H9 (cell line): ENCODE measurements around the gene ARNT2. TPM values are rescaled to one million over a fixed set of nuclear protein-coding genes. Genes with fewer than 3 reads are reported as not detected.

Experiments used
- DNase-seq: peaks from one replicate; pipeline ENCODE4 v3.0.0-alpha.2; 2017
- H2AFZ ChIP-seq: one replicate; pipeline ENCODE4 v1.6.1; 2013; ENCODE audit warnings: mild to moderate bottlenecking, low read length, control low read depth, moderate library complexity
- H2AK5ac ChIP-seq: 2 replicates; pipeline ENCODE4 v1.6.1; 2013; ENCODE audit warnings: low read length, control low read depth, mixed read lengths; ENCODE audit not compliant: insufficient read length
- H2BK120ac ChIP-seq: one replicate; pipeline ENCODE4 v1.6.1; 2013; ENCODE audit warnings: low read depth, mild to moderate bottlenecking, low read length, control low read depth, inconsistent platforms; ENCODE audit not compliant: poor library complexity, severe bottlenecking
- H2BK12ac ChIP-seq: 2 replicates; pipeline ENCODE4 v1.6.1; 2013; ENCODE audit warnings: low read length, control low read depth, mixed read lengths, low read depth; ENCODE audit not compliant: insufficient read length
- H2BK15ac ChIP-seq: 2 replicates; pipeline ENCODE4 v1.6.1; 2013; ENCODE audit warnings: low read depth, low read length, control low read depth
- H2BK20ac ChIP-seq: one replicate; pipeline ENCODE4 v1.6.1; 2013; ENCODE audit warnings: low read depth, mild to moderate bottlenecking, low read length, control low read depth, inconsistent platforms; ENCODE audit not compliant: poor library complexity, severe bottlenecking
- H2BK5ac ChIP-seq: 2 replicates; pipeline ENCODE4 v1.6.1; 2013; ENCODE audit warnings: low read length, control low read depth, mixed read lengths; ENCODE audit not compliant: insufficient read length
- H3K14ac ChIP-seq: 2 replicates; pipeline ENCODE4 v1.6.1; 2013; ENCODE audit warnings: low read length, control low read depth; ENCODE audit not compliant: insufficient read depth
- H3K18ac ChIP-seq: 2 replicates; pipeline ENCODE4 v1.6.1; 2013; ENCODE audit warnings: low read depth, mild to moderate bottlenecking, mixed read lengths, low read length, control low read depth; ENCODE audit not compliant: insufficient read length
- H3K23ac ChIP-seq: 2 replicates; pipeline ENCODE4 v1.6.1; 2013; ENCODE audit warnings: low read length, control low read depth, mixed read lengths, low read depth; ENCODE audit not compliant: insufficient read length
- H3K23me2 ChIP-seq: 2 replicates; pipeline ENCODE4 v1.6.1; 2013; ENCODE audit warnings: low read depth, mild to moderate bottlenecking, mixed read lengths, low read length, control low read depth; ENCODE audit not compliant: insufficient read length, poor library complexity, severe bottlenecking
- H3K27ac ChIP-seq: 2 replicates; pipeline ENCODE4 v1.5.1; 2013; ENCODE audit warnings: low read length, control low read depth, mixed read lengths, low read depth; ENCODE audit not compliant: insufficient read length
- H3K27me3 ChIP-seq: 2 replicates; pipeline ENCODE4 v1.6.1; 2013; ENCODE audit warnings: low read length, control low read depth, inconsistent platforms; ENCODE audit not compliant: insufficient read depth
- H3K4ac ChIP-seq: 2 replicates; pipeline ENCODE4 v1.6.1; 2013; ENCODE audit warnings: low read depth, mild to moderate bottlenecking, control low read depth, inconsistent platforms, low read length, moderate library complexity
- H3K4me1 ChIP-seq: 2 replicates; pipeline ENCODE4 v1.6.1; 2013; ENCODE audit warnings: low read length, control low read depth, inconsistent platforms; ENCODE audit not compliant: insufficient read depth
- H3K4me2 ChIP-seq: 2 replicates; pipeline ENCODE4 v1.6.1; 2013; ENCODE audit warnings: low read length, control low read depth, mixed read lengths; ENCODE audit not compliant: insufficient read length, insufficient read depth
- H3K56ac ChIP-seq: 2 replicates; pipeline ENCODE4 v1.6.1; 2013; ENCODE audit warnings: low read depth, mild to moderate bottlenecking, mixed read lengths, low read length, control low read depth; ENCODE audit not compliant: insufficient read length
- H3K79me1 ChIP-seq: 2 replicates; pipeline ENCODE4 v1.6.1; 2013; ENCODE audit warnings: low read depth, mild to moderate bottlenecking, moderate library complexity, low read length, control low read depth, inconsistent platforms; ENCODE audit not compliant: insufficient read depth, poor library complexity, severe bottlenecking
- H3K79me2 ChIP-seq: 2 replicates; pipeline ENCODE4 v1.6.1; 2013; ENCODE audit warnings: low read length, control low read depth, inconsistent platforms; ENCODE audit not compliant: insufficient read depth
- H3K9ac ChIP-seq: 2 replicates; pipeline ENCODE4 v1.6.1; 2013; ENCODE audit warnings: low read length, control low read depth, mixed read lengths; ENCODE audit not compliant: insufficient read length; ENCODE audit errors: extremely low read depth
- H3K9me3 ChIP-seq: one replicate; pipeline ENCODE4 v1.6.1; 2013; ENCODE audit warnings: low read depth, low read length, inconsistent platforms; ENCODE audit not compliant: control insufficient read depth
- H3T11ph ChIP-seq: one replicate; pipeline ENCODE4 v1.6.1; 2013; ENCODE audit warnings: mild to moderate bottlenecking, low read length, control low read depth, inconsistent platforms
- H4K20me1 ChIP-seq: one replicate; pipeline ENCODE4 v1.6.1; 2013; ENCODE audit not compliant: control insufficient read depth, insufficient read length, insufficient read depth
- H4K5ac ChIP-seq: 2 replicates; pipeline ENCODE4 v1.6.1; 2013; ENCODE audit warnings: low read depth, mild to moderate bottlenecking, mixed read lengths, low read length, control low read depth; ENCODE audit not compliant: insufficient read length
- H4K8ac ChIP-seq: replicated peaks from 2 replicates; pipeline ENCODE4 v1.6.1; 2013; ENCODE audit warnings: low read length, control low read depth, mixed read lengths, low read depth; ENCODE audit not compliant: insufficient read length
- H4K91ac ChIP-seq: 2 replicates; pipeline ENCODE4 v1.6.1; 2013; ENCODE audit warnings: low read depth, mild to moderate bottlenecking, moderate library complexity, mixed read lengths, low read length, control low read depth; ENCODE audit not compliant: insufficient read length
- H3K27ac Mint-ChIP-seq, 3 experiments: 2 replicates in 2 of 3; 3 replicates in 1 of 3; pipeline ENCODE4 v1.8.0; 2020 to 2021; ENCODE audit warnings: mixed read lengths in 3 of 3, mild to moderate bottlenecking in 1 of 3, moderate library complexity in 1 of 3
- H3K27me3 Mint-ChIP-seq: 2 replicates; pipeline ENCODE4 v1.8.0; 2021; ENCODE audit warnings: low read depth, mild to moderate bottlenecking, moderate library complexity, mixed read lengths
- H3K36me3 Mint-ChIP-seq, 3 experiments: 2 replicates in 2 of 3; 3 replicates in 1 of 3; pipeline ENCODE4 v1.8.0; 2020 to 2021; ENCODE audit warnings: low read depth in 3 of 3, mixed read lengths in 3 of 3; ENCODE audit not compliant: insufficient read depth in 1 of 3
- H3K4me1 Mint-ChIP-seq, 2 experiments: 2 replicates each; pipeline ENCODE4 v1.8.0; 2020; ENCODE audit warnings: mixed read lengths in 2 of 2
- H3K4me3 Mint-ChIP-seq, 2 experiments: 2 replicates in 1 of 2; 3 replicates in 1 of 2; pipeline ENCODE4 v1.8.0; 2020 to 2021; ENCODE audit warnings: mild to moderate bottlenecking in 2 of 2, mixed read lengths in 2 of 2, moderate library complexity in 1 of 2
- H3K9me3 Mint-ChIP-seq, 2 experiments: 2 replicates in 1 of 2; 3 replicates in 1 of 2; pipeline ENCODE4 v1.8.0; 2020; ENCODE audit warnings: mild to moderate bottlenecking in 2 of 2, mixed read lengths in 2 of 2, moderate library complexity in 1 of 2
- WGBS: extraction: QIAGEN DNeasy Blood & Tissue Kit; methylation state at CpG from one replicate; pipeline ENCODE4 v1.1.7; 2013; ENCODE audit warnings: missing lambda C conversion rate, low lambda C conversion rate, mixed read lengths; ENCODE audit not compliant: insufficient read length; ENCODE audit errors: extremely low coverage; 5-methylcytosine and 5-hydroxymethylcytosine counted together
- total RNA-seq: library from RNA; stranded (reverse); gene quantifications from 2 replicates; pipeline ENCODE4 v1.2.1, GENCODE V29; 2021
- TF ChIP-seq, protein P1 (sequence below): fragments of 200-600 bp; sonication (generic); conservative IDR thresholded peaks from 3 replicates; pipeline ENCODE4 v1.8.0; 2021; ENCODE audit warnings: antibody characterized with exemption, mild to moderate bottlenecking

ARNT2 gene
- total RNA-seq, 1 experiment from 2014 or later = 10.5 TPM

DNA sequence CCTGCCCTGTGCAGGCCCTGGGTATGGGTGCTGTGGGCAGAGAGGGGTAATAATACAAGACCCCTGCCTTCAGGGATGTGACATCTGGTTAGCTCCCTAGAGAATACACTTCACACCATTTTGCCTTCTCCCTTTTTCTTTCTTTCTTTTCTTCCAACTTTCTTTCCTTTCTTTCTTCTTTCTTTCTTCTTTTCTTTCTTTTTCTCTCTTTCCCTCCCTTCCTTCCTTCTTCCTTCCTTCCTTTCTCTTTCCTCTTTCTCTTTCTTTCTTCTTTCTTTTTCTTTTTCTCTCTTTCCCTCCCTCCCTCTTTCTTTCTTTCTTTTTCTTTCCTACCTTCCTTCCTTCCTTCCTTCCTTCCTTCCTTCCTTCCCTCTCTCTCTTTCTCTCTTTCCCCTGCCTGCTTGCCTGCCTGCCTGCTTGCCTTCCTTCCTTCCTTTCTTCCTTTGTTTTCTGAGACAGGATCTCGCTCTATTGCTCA, 222.5 kb downstream of the ARNT2 start:
- no peak overlapping the region for H3K27ac ChIP-seq
- H2BK5ac ChIP-seq = no peak overlapping the region
- Mint-ChIP-seq H3K4me1 (peaks cover 4 to 8% of the 10 kb centered on the region in 2 experiments; a peak in 3 of 4 replicates), H3K36me3 (peaks cover 0 to 5% (median 4%) of the 10 kb centered on the region in 3 experiments; a peak in 5 of 7 replicates), H3K27me3 (peaks cover 2% of the 10 kb centered on the region; the same call in 1 of the 2 replicates), H3K27ac (no peak overlapping the region), H3K9me3 (peaks cover 12 to 14% of the 10 kb centered on the region in 2 experiments), H3K4me3 (no peak overlapping the region)
- no peak overlapping the region for H3K14ac ChIP-seq
- H3K9ac ChIP-seq = no peak overlapping the region
- DNase-seq = no peak
- H2AK5ac ChIP-seq = no peak overlapping the region
- no peak overlapping the region for H4K91ac ChIP-seq
- no peak overlapping the region for H3K56ac ChIP-seq
- no peak overlapping the region for H4K8ac ChIP-seq
- no peak overlapping the region for H3K18ac ChIP-seq
- H4K20me1 ChIP-seq = no peaks in the 10 kb centered on the region
- TF ChIP-seq, protein P1, sequence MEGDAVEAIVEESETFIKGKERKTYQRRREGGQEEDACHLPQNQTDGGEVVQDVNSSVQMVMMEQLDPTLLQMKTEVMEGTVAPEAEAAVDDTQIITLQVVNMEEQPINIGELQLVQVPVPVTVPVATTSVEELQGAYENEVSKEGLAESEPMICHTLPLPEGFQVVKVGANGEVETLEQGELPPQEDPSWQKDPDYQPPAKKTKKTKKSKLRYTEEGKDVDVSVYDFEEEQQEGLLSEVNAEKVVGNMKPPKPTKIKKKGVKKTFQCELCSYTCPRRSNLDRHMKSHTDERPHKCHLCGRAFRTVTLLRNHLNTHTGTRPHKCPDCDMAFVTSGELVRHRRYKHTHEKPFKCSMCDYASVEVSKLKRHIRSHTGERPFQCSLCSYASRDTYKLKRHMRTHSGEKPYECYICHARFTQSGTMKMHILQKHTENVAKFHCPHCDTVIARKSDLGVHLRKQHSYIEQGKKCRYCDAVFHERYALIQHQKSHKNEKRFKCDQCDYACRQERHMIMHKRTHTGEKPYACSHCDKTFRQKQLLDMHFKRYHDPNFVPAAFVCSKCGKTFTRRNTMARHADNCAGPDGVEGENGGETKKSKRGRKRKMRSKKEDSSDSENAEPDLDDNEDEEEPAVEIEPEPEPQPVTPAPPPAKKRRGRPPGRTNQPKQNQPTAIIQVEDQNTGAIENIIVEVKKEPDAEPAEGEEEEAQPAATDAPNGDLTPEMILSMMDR = no peak
- H2BK20ac ChIP-seq = no peak overlapping the region
- no peak overlapping the region for H3K4me2 ChIP-seq
- H3K23me2 ChIP-seq = no peaks in the 10 kb centered on the region
- no peak overlapping the region for H2BK120ac ChIP-seq
- no peaks in the 10 kb centered on the region for H3K9me3 ChIP-seq
- no peak overlapping the region for H3K4ac ChIP-seq
- WGBS = no CpG with 5 or more reads among the region's 1 CpG
- H3K79me2 ChIP-seq = no peaks in the 10 kb centered on the region
- no peaks in the 10 kb centered on the region for H3K79me1 ChIP-seq
- no peak overlapping the region for H4K5ac ChIP-seq
- H2BK12ac ChIP-seq = no peak overlapping the region
- H3K4me1 ChIP-seq = no peaks in the 10 kb centered on the region
- H3K27me3 ChIP-seq = no peaks in the 10 kb centered on the region
- no peak overlapping the region for H3K23ac ChIP-seq
- H2AFZ ChIP-seq = no peak overlapping the region
- no peak overlapping the region for H2BK15ac ChIP-seq
- no peak overlapping the region for H3T11ph ChIP-seq
